HCT116 (cell line): Measurements from ENCODE around the gene IZUMO1. TPM values are rescaled to one million over a fixed set of nuclear protein-coding genes. Genes with fewer than 3 reads are reported as not detected.

Experiments
- ATAC-seq: fragments of 200-7000 bp; cut with Tn5 transposase; 2 replicates; pipeline ENCODE4 v1.9.1; 2020; ENCODE audit warnings: mild to moderate bottlenecking, moderate library complexity
- BruUV-seq: library from RNA; stranded (reverse); fragments of 400-500 nt; replicated peaks from 2 replicates; lab custom pipeline; 2021; lab: Mats Ljungman, UMichigan
- CTCF ChIA-PET: fragments of 300-600 bp; sonication (Branson Sonifier 250); formaldehyde crosslinking; loops from one replicate; lab custom pipeline; 2021; ENCODE audit warnings: antibody characterized with exemption; lab: Charles Lee
- POLR2A ChIA-PET: fragments of 300-600, 350-600 bp; sonication (Branson Sonifier 250); formaldehyde crosslinking; loops from one replicate; lab custom pipeline; 2021; ENCODE audit warnings: antibody characterized with exemption; lab: Charles Lee
- RAD21 ChIA-PET, 2 experiments: fragments of 300-600 bp; sonication (Branson Sonifier 250); formaldehyde crosslinking; loops; one replicate each; lab custom pipeline; 2023; ENCODE audit warnings: low total read pairs in 2 of 2; ENCODE audit not compliant: uncharacterized antibody in 2 of 2, unreplicated experiment in 2 of 2, low non-redundant PET in 1 of 2; lab: Charles Lee
- DNase-seq: peaks from one replicate; pipeline ENCODE4 v3.0.0-alpha.2; 2010; ENCODE audit warnings: low read depth, low spot score
- H2AFZ ChIP-seq: fragments of 200-600 bp; shearing (Covaris generic), sonication (generic); 2 replicates; pipeline ENCODE4 v1.6.1; 2017; ENCODE audit warnings: low read depth, mixed run types, mixed read lengths, antibody characterized with exemption, low read length; ENCODE audit not compliant: poor library complexity, severe bottlenecking
- H3K27ac ChIP-seq: 2 replicates; pipeline ENCODE4 v1.5.1; 2012; ENCODE audit warnings: low read depth, low read length
- H3K27me3 ChIP-seq: fragments of 200-600 bp; sonication (generic); 2 replicates; pipeline ENCODE4 v1.6.1; 2016; ENCODE audit warnings: mixed run types, low read length, mixed read lengths; ENCODE audit not compliant: insufficient read depth
- H3K36me3 ChIP-seq, 2 experiments: fragments of 200-500 bp in 1 of 2; fragments of 200-600 bp in 1 of 2; sonication (Bioruptor generic) in 1 of 2; sonication (generic) in 1 of 2; 2 replicates each; pipeline versions ENCODE4 v1.5.1 to v1.6.1; 2014 to 2016; ENCODE audit warnings: low read length in 2 of 2, inconsistent platforms in 1 of 2, mixed read lengths in 1 of 2, mixed run types in 1 of 2; ENCODE audit not compliant: insufficient read depth in 2 of 2, control insufficient read depth in 1 of 2
- H3K4me1 ChIP-seq, 2 experiments: fragments of 200-600 bp in 1 of 2; sonication (generic) in 1 of 2; 2 replicates each; pipeline versions ENCODE4 v1.5.1 to v1.6.1; 2012 to 2017; ENCODE audit warnings: low read length in 2 of 2, inconsistent platforms in 1 of 2, mild to moderate bottlenecking in 1 of 2, mixed read lengths in 1 of 2, mixed run types in 1 of 2, moderate library complexity in 1 of 2; ENCODE audit not compliant: insufficient read depth in 2 of 2, control insufficient read depth in 1 of 2
- H3K4me2 ChIP-seq: fragments of 200-600 bp; sonication (generic); 2 replicates; pipeline ENCODE4 v1.6.1; 2017; ENCODE audit warnings: mixed run types, low read length, mixed read lengths
- H3K4me3 ChIP-seq, 2 experiments: fragments of 200-600 bp in 1 of 2; sonication (generic) in 1 of 2; replicated peaks in 1 of 2; 2 replicates each; pipeline ENCODE4 v1.5.1; 2011 to 2016; ENCODE audit warnings: low read length in 2 of 2, control low read depth in 1 of 2, low read depth in 1 of 2, mild to moderate bottlenecking in 1 of 2, mixed read lengths in 1 of 2, mixed run types in 1 of 2
- H3K79me2 ChIP-seq: fragments of 200-600 bp; sonication (generic); 2 replicates; pipeline ENCODE4 v1.6.1; 2017; ENCODE audit warnings: mild to moderate bottlenecking, mixed run types, low read length, moderate library complexity, mixed read lengths; ENCODE audit not compliant: insufficient read depth
- H3K9ac ChIP-seq: fragments of 200-600 bp; sonication (generic); 2 replicates; pipeline ENCODE4 v1.6.1; 2016; ENCODE audit warnings: low read length, mixed read lengths
- H3K9me2 ChIP-seq: fragments of 200-600 bp; sonication (generic), shearing (Covaris generic); 2 replicates; pipeline ENCODE4 v1.6.1; 2017; ENCODE audit warnings: mixed run types, mild to moderate bottlenecking, moderate library complexity; ENCODE audit not compliant: insufficient read depth
- H3K9me3 ChIP-seq, 2 experiments: fragments of 200-500 bp in 1 of 2; fragments of 200-600 bp in 1 of 2; sonication (Bioruptor generic) in 1 of 2; sonication (generic) in 1 of 2; 2 replicates each; pipeline ENCODE4 v1.6.1; 2014 to 2017; ENCODE audit warnings: low read length in 2 of 2, mixed read lengths in 2 of 2, inconsistent platforms in 1 of 2, low read depth in 1 of 2, mild to moderate bottlenecking in 1 of 2, mixed run types in 1 of 2, moderate library complexity in 1 of 2; ENCODE audit not compliant: control insufficient read depth in 1 of 2, insufficient read depth in 1 of 2
- H4K20me1 ChIP-seq: fragments of 200-600 bp; sonication (generic), shearing (Covaris generic); 2 replicates; pipeline ENCODE4 v1.6.1; 2017; ENCODE audit warnings: mixed run types, mild to moderate bottlenecking, moderate library complexity; ENCODE audit not compliant: insufficient read depth
- JUND ChIP-seq: IDR thresholded peaks from 2 replicates; pipeline ENCODE4 v1.6.1; 2012
- POLR2AphosphoS5 ChIP-seq: IDR thresholded peaks from 2 replicates; pipeline ENCODE4 v1.6.1; 2011; ENCODE audit warnings: mild to moderate bottlenecking, low read depth, low read length, moderate library complexity
- YY1 ChIP-seq: IDR thresholded peaks from 2 replicates; pipeline ENCODE4 v1.6.1; 2011; ENCODE audit warnings: low read length, low read depth, moderate library complexity, mild to moderate bottlenecking; ENCODE audit not compliant: insufficient replicate concordance; ENCODE audit errors: extremely low read depth
- ZBTB33 ChIP-seq: IDR thresholded peaks from 2 replicates; pipeline ENCODE4 v1.6.1; 2011; ENCODE audit warnings: mild to moderate bottlenecking, low read length, moderate library complexity; ENCODE audit not compliant: insufficient replicate concordance; ENCODE audit errors: extremely low read depth
- intact Hi-C: fragments of 100-400 bp; cut with micrococcal nuclease; formaldehyde crosslinking; loops from 2 replicates; pipeline ENCODE4 v1.10.0; 2022
- total RNA-seq: library from RNA; stranded (reverse); gene quantifications from one replicate; pipeline ENCODE4 v1.2.1, GENCODE V29; 2021; ENCODE audit not compliant: unreplicated experiment

Gene IZUMO1
- total RNA-seq, 1 experiment from 2014 or later = 1.7 TPM

GRCh38 chr19:48772503-48772953 lies 25.8 kb upstream of the IZUMO1 start:
- RAD21 ChIA-PET = no interaction called here
- Histone ChIP-seq H3K4me1 (peaks cover 12 to 30% of the 10 kb centered on the region in 2 experiments), H4K20me1 (no peaks in the 10 kb centered on the region), H3K4me2 (no peak overlapping the region), H3K27me3 (no peaks in the 10 kb centered on the region), H2AFZ (no peak overlapping the region), H3K36me3 (no peaks in the 10 kb centered on the region), H3K9ac (no peak overlapping the region), H3K9me3 (no peaks in the 10 kb centered on the region), H3K9me2 (no peaks in the 10 kb centered on the region), H3K79me2 (no peaks in the 10 kb centered on the region), H3K27ac (no peak overlapping the region), H3K4me3 (no peak overlapping the region)
- POLR2A ChIA-PET = no interaction called here
- CTCF ChIA-PET = interaction anchor here (1.1 kb wide), 1 partner anchor 71 kb away, joined by 3 read pairs; no protein-coding TSS in a partner anchor
- DNase-seq (no peak), ATAC-seq (no peak)
- intact Hi-C loops = no loop called here
- BruUV-seq = no TSS peak
- TF ChIP-seq JUND = no peak

GRCh38 chr19:48770734-48771472 lies 24.2 kb upstream of the IZUMO1 start:
- no peaks in the 10 kb centered on the region for H3K36me3 ChIP-seq
- H3K79me2 ChIP-seq = no peaks in the 10 kb centered on the region
- intact Hi-C loops = no loop called here
- TSS peak; percentile 95 for BruUV-seq
- ChIA-PET POLR2A (interaction anchor here (1.0 to 1.3 kb wide), 2 partner anchors 75 to 101 kb away, joined by 3 to 5 read pairs; partner anchors contain the start of genes FUT2 and PPP1R15A), RAD21 (no interaction called here), CTCF (interaction anchor here (1.1 kb wide), 1 partner anchor 17 kb away, joined by 3 read pairs; no protein-coding TSS in a partner anchor)
- DNase-seq = no peak
- no peaks in the 10 kb centered on the region for H4K20me1 ChIP-seq
- peak overlapping the region; percentile 74 for H3K27ac ChIP-seq
- no peaks in the 10 kb centered on the region for H3K9me3 ChIP-seq
- H3K9me2 ChIP-seq = no peaks in the 10 kb centered on the region
- H3K9ac ChIP-seq = peak overlapping the region; percentile 74
- TF ChIP-seq YY1 = peak; percentile 69
- TF ChIP-seq POLR2AphosphoS5 = peak; percentile 77
- no peak for TF ChIP-seq ZBTB33
- peak overlapping the region; percentile 80 for H2AFZ ChIP-seq
- no peaks in the 10 kb centered on the region for H3K27me3 ChIP-seq
- H3K4me1 ChIP-seq = peaks cover 12 to 30% of the 10 kb centered on the region in 2 experiments
- ATAC-seq = peak; percentile 79
- peak overlapping the region; percentile 53 to 64 for H3K4me3 ChIP-seq
- peak overlapping the region; percentile 84 for H3K4me2 ChIP-seq
